ENCODE data around the gene C3orf22. TPM values are rescaled to one million over a fixed set of nuclear protein-coding genes. Genes with fewer than 3 reads are reported as not detected.
"Not testable (repeated sequence)": the region's sequence is repeated elsewhere in the genome, so short reads cannot be mapped to it uniquely, and the experiment has no call there.

Gene C3orf22, protein sequence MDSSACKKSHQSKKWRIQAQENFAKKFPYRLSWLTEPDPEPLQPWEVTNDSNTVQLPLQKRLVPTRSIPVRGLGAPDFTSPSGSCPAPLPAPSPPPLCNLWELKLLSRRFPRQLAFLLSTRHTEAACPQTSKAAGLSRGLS
- total RNA-seq, result not detected
- total RNA-seq (2013), result not detected
- 0 to 0.08 (median 0) reads per million in 29 experiments for total RNA-seq

DNA sequence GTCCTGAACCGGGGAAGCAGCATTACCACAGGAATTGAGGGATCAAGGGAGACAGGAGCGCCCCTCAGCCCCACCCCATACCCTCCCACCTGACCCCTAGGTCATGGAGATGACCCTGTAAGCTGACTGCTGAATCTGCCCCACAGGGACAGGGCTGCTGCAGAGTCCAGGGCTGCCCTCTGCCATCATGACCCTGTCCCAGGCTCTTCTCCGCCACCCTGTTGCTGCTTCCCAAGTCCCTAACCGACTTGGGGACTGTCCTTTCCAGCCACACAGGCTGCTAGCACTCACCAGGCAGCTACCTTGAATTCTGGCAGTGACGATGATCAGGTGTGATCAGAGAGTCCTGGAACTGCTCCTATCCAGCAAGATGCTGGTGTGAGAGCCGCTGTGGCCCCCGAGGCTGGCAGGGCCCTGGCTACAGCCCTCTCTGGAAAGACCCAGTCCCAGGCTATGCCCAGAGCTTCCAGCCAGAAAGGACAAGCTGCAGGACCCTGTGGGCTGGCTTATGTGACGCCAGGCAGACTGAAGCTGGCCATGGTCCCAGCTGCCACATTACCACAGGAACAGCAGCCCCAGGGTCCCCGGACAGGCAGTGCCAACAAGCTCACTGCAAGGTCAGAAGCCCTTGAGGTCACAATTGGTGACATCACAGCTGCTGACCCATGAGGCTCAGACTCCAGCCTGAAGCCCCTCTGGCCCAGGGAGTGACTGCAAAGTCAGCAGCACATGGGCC is at the start of gene C3orf22:
Gene C3orf22 (minus strand): TSS at position 597 of the 736 bp plus-strand sequence. CDS start 5,542 bp downstream, outside the sequence.
- no peaks in the 10 kb centered on the region for H3K36me3 ChIP-seq (ENCODE audit: control insufficient read depth in 2 of 2, extremely low read depth in 1 of 2, insufficient read depth in 1 of 2, low read length in 1 of 2)
- H3K9me3 ChIP-seq, result peaks cover 3% of the 10 kb centered on the region
- H3K4me1 ChIP-seq (ENCODE audit: control insufficient read depth in 1 of 2, extremely low read depth in 1 of 2, insufficient read depth in 2 of 2, low read length in 2 of 2), result no peaks in the 10 kb centered on the region
- H3K9me3 Mint-ChIP-seq, result peaks cover 0 to 17% (median 15%) of the 10 kb centered on the region in 3 donors
- no peak within 1 kb of the TSS for H3K4me3 Mint-ChIP-seq
- POLR2A ChIA-PET, result no interaction called here
- H3K4me1 Mint-ChIP-seq, result no peaks in the 10 kb centered on the region
- 72% methylated on average over 9 of the region's 9 CpGs for WGBS (ENCODE audit: insufficient coverage)
- peaks cover 0 to 2% of the 10 kb centered on the region in 2 donors for H3K27me3 Mint-ChIP-seq
- H3K4me3 ChIP-seq (ENCODE audit: control insufficient read depth in 1 of 2, extremely low read depth in 1 of 2, low read length in 1 of 2), result no peak within 1 kb of the TSS
- H3K27me3 ChIP-seq (replicated peaks in 1 of 2; ENCODE audit: control insufficient read depth in 2 of 2, extremely low read depth in 1 of 2, insufficient read depth in 2 of 2, low read length in 1 of 2), result peaks cover 0 to 15% of the 10 kb centered on the region in 2 experiments
- no peak for ATAC-seq (replicated peaks in 1 of 4)
- peak in 3 of 35 experiments; percentile 3 to 23 (median 9) for DNase-seq
- H3K27ac Mint-ChIP-seq, result no peak within 1 kb of the TSS
- H3K36me3 Mint-ChIP-seq, result no peaks in the 10 kb centered on the region
- CTCF ChIA-PET, result no interaction called here
- no peak within 1 kb of the TSS for H3K27ac ChIP-seq (ENCODE audit: low read length)

DNA sequence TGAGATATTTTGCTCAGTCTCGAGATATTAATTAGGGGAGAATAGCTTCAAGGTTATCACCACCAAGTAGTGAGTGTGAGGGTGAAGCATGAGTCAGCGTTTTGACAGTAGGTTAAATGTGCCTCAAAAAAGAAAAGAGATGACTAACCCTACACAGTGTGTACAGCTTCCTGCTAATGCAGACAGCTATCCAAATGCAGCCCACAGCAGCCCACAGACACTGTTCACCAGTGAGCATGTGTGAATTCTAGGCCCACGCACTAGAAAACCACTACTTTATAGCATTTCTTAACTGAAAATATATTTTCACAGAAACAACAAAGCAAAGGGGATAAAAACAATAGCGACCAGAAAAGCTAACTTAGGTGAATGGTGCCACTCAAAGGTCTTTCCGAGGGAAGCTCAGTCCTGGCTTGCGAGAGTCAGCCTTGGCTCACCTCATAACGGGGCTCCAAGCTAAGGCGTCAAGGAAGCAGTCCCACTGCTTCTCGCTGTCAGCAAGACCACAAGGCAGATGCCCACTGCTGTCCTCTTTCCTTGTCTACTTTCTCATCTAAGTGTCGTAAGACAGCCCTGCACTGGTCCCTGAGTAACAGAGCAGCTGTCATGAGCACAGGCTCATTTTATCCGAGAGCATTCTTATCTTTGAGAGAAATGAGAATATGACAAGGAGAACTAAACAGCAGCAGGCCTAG is 48.6 kb upstream of the C3orf22 start:
- ATAC-seq (replicated peaks in 1 of 4) (peak in 3 of 4 experiments; percentile 42 to 75 (median 63)), DNase-seq (peak in 16 of 35 experiments; percentile 1 to 42 (median 16))
- Mint-ChIP-seq H3K36me3 (peaks cover 14% of the 10 kb centered on the region), H3K4me3 (no peak overlapping the region), H3K27ac (no peak overlapping the region), H3K27me3 (peaks cover 0 to 4% of the 10 kb centered on the region in 2 donors), H3K9me3 (no peaks in the 10 kb centered on the region), H3K4me1 (peaks cover 3 to 5% (median 4%) of the 10 kb centered on the region in 3 donors)
- POLR2A ChIA-PET, result no interaction called here
- Histone ChIP-seq H3K36me3 (ENCODE audit: control insufficient read depth in 2 of 2, extremely low read depth in 1 of 2, insufficient read depth in 1 of 2, low read length in 1 of 2) (peaks cover 0 to 4% of the 10 kb centered on the region in 2 donors), H3K9me3 (no peaks in the 10 kb centered on the region), H3K4me1 (ENCODE audit: control insufficient read depth in 1 of 2, extremely low read depth in 1 of 2, insufficient read depth in 2 of 2, low read length in 2 of 2) (peaks cover 4 to 18% of the 10 kb centered on the region in 2 experiments), H3K27me3 (replicated peaks in 1 of 2; ENCODE audit: control insufficient read depth in 2 of 2, extremely low read depth in 1 of 2, insufficient read depth in 2 of 2, low read length in 1 of 2) (no peaks in the 10 kb centered on the region), H3K4me3 (ENCODE audit: control insufficient read depth in 1 of 2, extremely low read depth in 1 of 2, low read length in 1 of 2) (no peak overlapping the region), H3K27ac (ENCODE audit: low read length) (no peak overlapping the region)
- 70% methylated on average over 9 of the region's 11 CpGs for WGBS (ENCODE audit: insufficient coverage)
- CTCF ChIA-PET, result interaction anchor here in 1 of 2 donors (0.9 to 1.1 kb wide), 2 partner anchors 9 to 85 kb away, joined by 3 to 4 read pairs; no protein-coding TSS in a partner anchor

DNA sequence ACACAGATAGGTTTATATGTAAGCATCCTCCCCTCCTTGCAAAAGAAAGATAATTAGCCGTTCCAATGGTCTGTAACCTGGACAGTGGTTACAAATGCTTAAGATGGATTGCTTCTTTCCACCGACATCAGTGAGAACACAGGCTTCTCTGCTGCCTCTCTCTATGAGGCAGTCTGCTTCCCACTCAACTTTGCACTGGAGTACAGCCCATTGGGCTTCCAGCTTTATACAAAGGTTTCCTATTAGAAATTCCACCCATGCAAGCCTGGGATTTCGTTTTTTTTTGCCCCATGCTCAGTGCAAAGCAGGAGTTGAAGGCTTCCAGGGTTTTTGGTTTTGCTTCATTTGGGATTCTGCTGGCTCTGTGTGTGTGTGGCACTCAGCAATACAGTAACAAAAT is 47.3 kb upstream of the C3orf22 start:
- 92% methylated on average over 2 of the region's 3 CpGs for whole genome bisulfite sequencing (ENCODE audit: insufficient coverage)
- Mint-ChIP-seq H3K27me3 (peaks cover 0 to 11% of the 10 kb centered on the region in 2 donors), H3K4me3 (no peak overlapping the region), H3K36me3 (peaks cover 14% of the 10 kb centered on the region), H3K27ac (no peak overlapping the region), H3K9me3 (no peaks in the 10 kb centered on the region), H3K4me1 (no peaks in the 10 kb centered on the region)
- no peaks in the 10 kb centered on the region for H3K27me3 ChIP-seq (replicated peaks in 1 of 2; ENCODE audit: control insufficient read depth in 2 of 2, extremely low read depth in 1 of 2, insufficient read depth in 2 of 2, low read length in 1 of 2)
- H3K36me3 ChIP-seq (ENCODE audit: control insufficient read depth in 2 of 2, extremely low read depth in 1 of 2, insufficient read depth in 1 of 2, low read length in 1 of 2), result peaks cover 0 to 4% of the 10 kb centered on the region in 2 donors
- ChIA-PET POLR2A (no interaction called here), CTCF (no interaction called here)
- ATAC-seq (replicated peaks in 1 of 4), result no peak
- H3K4me1 ChIP-seq (ENCODE audit: control insufficient read depth in 1 of 2, extremely low read depth in 1 of 2, insufficient read depth in 2 of 2, low read length in 2 of 2), result peaks cover 0 to 7% of the 10 kb centered on the region in 2 experiments
- no peak for DNase-seq
- H3K9me3 ChIP-seq, result no peaks in the 10 kb centered on the region
- no peak overlapping the region for H3K4me3 ChIP-seq (ENCODE audit: control insufficient read depth in 1 of 2, extremely low read depth in 1 of 2, low read length in 1 of 2)
- no peak overlapping the region for H3K27ac ChIP-seq (ENCODE audit: low read length)

DNA sequence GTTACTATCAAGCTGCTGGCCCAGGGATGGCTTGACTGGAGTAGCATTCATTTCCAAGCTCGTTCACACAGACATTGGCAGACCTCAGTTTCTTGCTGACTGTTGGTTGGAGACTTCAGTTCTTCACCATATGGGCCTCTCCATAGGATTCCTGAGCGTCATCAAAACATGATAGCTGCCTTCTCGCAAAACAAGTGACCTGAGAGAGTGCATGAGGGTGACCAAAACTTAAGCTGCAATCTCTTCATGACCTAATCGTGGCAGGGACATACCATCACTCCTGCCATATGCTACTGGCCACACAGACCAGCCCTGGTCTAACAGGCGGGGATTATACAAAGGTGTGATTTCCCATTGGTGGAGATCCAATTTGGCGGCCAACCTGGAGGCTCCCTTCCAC is 46.0 kb upstream of the C3orf22 start:
- WGBS (ENCODE audit: insufficient coverage), result 83% methylated on average over 4 of the region's 6 CpGs
- no peak for ATAC-seq (replicated peaks in 1 of 4)
- Histone ChIP-seq H3K4me1 (ENCODE audit: control insufficient read depth in 1 of 2, extremely low read depth in 1 of 2, insufficient read depth in 2 of 2, low read length in 2 of 2) (peaks cover 0 to 7% of the 10 kb centered on the region in 2 experiments), H3K27me3 (replicated peaks in 1 of 2; ENCODE audit: control insufficient read depth in 2 of 2, extremely low read depth in 1 of 2, insufficient read depth in 2 of 2, low read length in 1 of 2) (peaks cover 0 to 3% of the 10 kb centered on the region in 2 experiments), H3K36me3 (ENCODE audit: control insufficient read depth in 2 of 2, extremely low read depth in 1 of 2, insufficient read depth in 1 of 2, low read length in 1 of 2) (peaks cover 0 to 1% of the 10 kb centered on the region in 2 donors), H3K9me3 (no peaks in the 10 kb centered on the region), H3K27ac (ENCODE audit: low read length) (no peak overlapping the region), H3K4me3 (ENCODE audit: control insufficient read depth in 1 of 2, extremely low read depth in 1 of 2, low read length in 1 of 2) (no peak overlapping the region)
- H3K27me3 Mint-ChIP-seq, result peaks cover 0 to 12% of the 10 kb centered on the region in 2 donors
- no peak overlapping the region for H3K27ac Mint-ChIP-seq
- H3K4me1 Mint-ChIP-seq, result no peaks in the 10 kb centered on the region
- H3K36me3 Mint-ChIP-seq, result peaks cover 14% of the 10 kb centered on the region
- H3K9me3 Mint-ChIP-seq, result no peaks in the 10 kb centered on the region
- H3K4me3 Mint-ChIP-seq, result no peak overlapping the region
- ChIA-PET POLR2A (no interaction called here), CTCF (interaction anchor here in 1 of 2 donors (0.6 kb wide), 1 partner anchor 250 kb away, joined by 4 read pairs; no protein-coding TSS in a partner anchor)
- DNase-seq, result no peak

DNA sequence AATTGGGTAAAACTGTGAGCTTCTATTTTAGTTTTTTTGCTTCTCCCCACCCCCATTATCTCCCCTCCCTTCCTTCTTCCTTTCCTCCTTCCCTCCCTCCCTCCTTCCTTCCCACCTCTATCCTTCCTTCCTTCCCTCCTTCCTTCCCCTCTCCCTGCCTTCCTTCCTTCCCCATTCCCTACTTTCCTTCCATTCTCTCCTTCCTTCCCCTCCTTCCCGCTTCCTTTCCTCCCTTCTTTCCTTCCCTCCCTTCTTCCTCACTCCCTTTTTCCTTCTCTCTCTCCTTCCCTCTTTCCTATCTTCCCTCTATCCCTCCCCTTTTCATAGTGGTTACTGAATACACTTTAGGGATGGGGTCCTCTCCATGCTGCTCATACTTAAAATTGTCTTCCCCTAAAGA is 40.4 kb upstream of the C3orf22 start:
- Mint-ChIP-seq H3K36me3 (no peaks in the 10 kb centered on the region), H3K27me3 (peaks cover 0 to 11% of the 10 kb centered on the region in 2 donors), H3K4me1 (no peaks in the 10 kb centered on the region), H3K27ac (no peak overlapping the region), H3K9me3 (peaks cover 0 to 10% (median 0%) of the 10 kb centered on the region in 3 donors), H3K4me3 (no peak overlapping the region)
- H3K27me3 ChIP-seq (replicated peaks in 1 of 2; ENCODE audit: control insufficient read depth in 2 of 2, extremely low read depth in 1 of 2, insufficient read depth in 2 of 2, low read length in 1 of 2), result peaks cover 0 to 3% of the 10 kb centered on the region in 2 experiments
- H3K4me3 ChIP-seq (ENCODE audit: control insufficient read depth in 1 of 2, extremely low read depth in 1 of 2, low read length in 1 of 2), result no peak overlapping the region
- DNase-seq (no peak), ATAC-seq (replicated peaks in 1 of 4) (no peak)
- H3K9me3 ChIP-seq, result no peaks in the 10 kb centered on the region
- H3K4me1 ChIP-seq (ENCODE audit: control insufficient read depth in 1 of 2, extremely low read depth in 1 of 2, insufficient read depth in 2 of 2, low read length in 2 of 2), result no peaks in the 10 kb centered on the region
- CTCF ChIA-PET, result no interaction called here
- H3K36me3 ChIP-seq (ENCODE audit: control insufficient read depth in 2 of 2, extremely low read depth in 1 of 2, insufficient read depth in 1 of 2, low read length in 1 of 2), result no peaks in the 10 kb centered on the region
- WGBS (ENCODE audit: insufficient coverage), result 14% methylated on average over 1 of the region's 1 CpG
- POLR2A ChIA-PET, result no interaction called here
- no peak overlapping the region for H3K27ac ChIP-seq (ENCODE audit: low read length)

DNA sequence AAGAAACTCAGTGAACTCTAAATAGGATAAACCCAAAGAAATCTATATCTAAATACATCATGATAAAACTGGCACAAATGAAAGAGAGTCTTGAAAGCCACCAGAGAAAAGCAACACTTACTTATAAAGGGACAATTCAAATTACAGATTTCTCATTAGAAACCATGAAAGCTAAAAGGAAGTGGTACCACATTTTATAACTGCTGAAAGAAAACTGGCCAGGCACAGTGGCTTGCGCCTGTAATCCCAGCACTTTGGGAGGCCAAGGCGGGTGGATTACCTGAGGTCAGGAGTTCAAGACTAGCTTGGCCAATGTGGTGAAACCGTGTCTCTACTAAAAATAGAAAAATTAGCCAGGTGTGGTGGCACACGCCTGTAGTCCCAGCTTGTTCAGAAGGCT is 36.7 kb upstream of the C3orf22 start:
- H3K4me3 Mint-ChIP-seq; POLR2A ChIA-PET; ATAC-seq (replicated peaks in 1 of 4); DNase-seq; CTCF ChIA-PET; H3K4me1 ChIP-seq (ENCODE audit: control insufficient read depth in 1 of 2, extremely low read depth in 1 of 2, insufficient read depth in 2 of 2, low read length in 2 of 2); H3K36me3 ChIP-seq (ENCODE audit: control insufficient read depth in 2 of 2, extremely low read depth in 1 of 2, insufficient read depth in 1 of 2, low read length in 1 of 2); H3K9me3 ChIP-seq; H3K27ac ChIP-seq (ENCODE audit: low read length); H3K27me3 ChIP-seq (replicated peaks in 1 of 2; ENCODE audit: control insufficient read depth in 2 of 2, extremely low read depth in 1 of 2, insufficient read depth in 2 of 2, low read length in 1 of 2); H3K4me1 Mint-ChIP-seq; H3K4me3 ChIP-seq (ENCODE audit: control insufficient read depth in 1 of 2, extremely low read depth in 1 of 2, low read length in 1 of 2); H3K27ac Mint-ChIP-seq; H3K36me3 Mint-ChIP-seq: not testable (repeated sequence)
- 85% methylated on average over 4 of the region's 4 CpGs for WGBS (ENCODE audit: insufficient coverage)
- H3K27me3 Mint-ChIP-seq, result peaks cover 4 to 12% of the 10 kb centered on the region in 2 donors
- H3K9me3 Mint-ChIP-seq, result peaks cover 5 to 12% (median 6%) of the 10 kb centered on the region in 3 donors

Measured in T-cell (primary cell).